Calu3 (cell line): ENCODE data around the gene FOXE3. TPM values are rescaled to one million over a fixed set of nuclear protein-coding genes. Genes with fewer than 3 reads are reported as not detected.

Experiments
- BruUV-seq: library from RNA; stranded (reverse); fragments of 400-500 nt; replicated peaks from 2 replicates; lab custom pipeline; 2021; lab: Mats Ljungman, UMichigan
- CTCF ChIA-PET: fragments of 300-600 bp; sonication (Branson Sonifier 250); formaldehyde crosslinking; loops from one replicate; lab custom pipeline; 2022; ENCODE audit warnings: antibody characterized with exemption; lab: Charles Lee
- DNase-seq: peaks from one replicate; pipeline ENCODE4 v3.0.0; 2022
- H3K27ac Mint-ChIP-seq: one replicate; pipeline ENCODE4 v1.8.0; 2022; ENCODE audit warnings: mixed read lengths; ENCODE audit not compliant: unreplicated experiment
- H3K27me3 Mint-ChIP-seq: one replicate; pipeline ENCODE4 v1.8.0; 2022; ENCODE audit warnings: mixed read lengths; ENCODE audit not compliant: unreplicated experiment
- H3K36me3 Mint-ChIP-seq: one replicate; pipeline ENCODE4 v1.8.0; 2022; ENCODE audit warnings: mild to moderate bottlenecking, moderate library complexity, mixed read lengths; ENCODE audit not compliant: insufficient read depth, unreplicated experiment
- H3K4me1 Mint-ChIP-seq: one replicate; pipeline ENCODE4 v1.8.0; 2022; ENCODE audit warnings: mild to moderate bottlenecking, low read depth, mixed read lengths; ENCODE audit not compliant: unreplicated experiment
- H3K4me3 Mint-ChIP-seq: one replicate; pipeline ENCODE4 v1.8.0; 2022; ENCODE audit warnings: mild to moderate bottlenecking, low read depth, moderate library complexity, mixed read lengths; ENCODE audit not compliant: unreplicated experiment
- H3K9me3 Mint-ChIP-seq: one replicate; pipeline ENCODE4 v1.8.0; 2022; ENCODE audit warnings: low read depth, mixed read lengths; ENCODE audit not compliant: unreplicated experiment
- CTCF ChIP-seq: fragments of 200-600 bp; IDR thresholded peaks from one replicate; pipeline ENCODE4 v1.8.0; 2022; ENCODE audit warnings: antibody characterized with exemption; ENCODE audit not compliant: unreplicated experiment
- intact Hi-C: fragments of 100-400 bp; cut with micrococcal nuclease; formaldehyde crosslinking; loops from one replicate; pipeline ENCODE4 v1.10.0; 2022; ENCODE audit not compliant: unreplicated experiment
- total RNA-seq: library from RNA; stranded (reverse); gene quantifications from 2 replicates; pipeline ENCODE4 v1.2.3, GENCODE V29; 2022

The FOXE3 gene
- total RNA-seq, 1 experiment from 2014 or later = not detected

GRCh38 chr1:47431534-47431933 lies 15.4 kb downstream of the FOXE3 start:
- Mint-ChIP-seq H3K4me3 (no peak overlapping the region), H3K4me1 (peaks cover 32% of the 10 kb centered on the region), H3K36me3 (peaks cover 8% of the 10 kb centered on the region), H3K27ac (no peak overlapping the region), H3K9me3 (no peaks in the 10 kb centered on the region), H3K27me3 (no peaks in the 10 kb centered on the region)
- intact Hi-C loops = no loop called here
- BruUV-seq = no TSS peak
- no peak for DNase-seq
- CTCF ChIA-PET = interaction anchor here (0.6 kb wide), 1 partner anchor 117 kb away, joined by 4 read pairs; no protein-coding TSS in a partner anchor
- no peak for TF ChIP-seq CTCF

- Mint-ChIP-seq H3K4me3 (no peak overlapping the region), H3K36me3 (peaks cover 11% of the 10 kb centered on the region), H3K27me3 (no peaks in the 10 kb centered on the region), H3K4me1 (peaks cover 29% of the 10 kb centered on the region), H3K9me3 (no peaks in the 10 kb centered on the region), H3K27ac (no peak overlapping the region)
- BruUV-seq = no TSS peak
- CTCF ChIA-PET = interaction anchor here (0.9 kb wide), 1 partner anchor 294 kb away, joined by 3 read pairs; no protein-coding TSS in a partner anchor
- intact Hi-C loops = no loop called here
- DNase-seq = no peak
- TF ChIP-seq CTCF = no peak
Observed at GRCh38 chr1:47432071-47433036, 16.3 kb downstream of the FOXE3 start.

- Mint-ChIP-seq H3K27ac (no peak overlapping the region), H3K9me3 (no peaks in the 10 kb centered on the region), H3K36me3 (peaks cover 16% of the 10 kb centered on the region), H3K4me1 (peaks cover 24% of the 10 kb centered on the region), H3K27me3 (no peaks in the 10 kb centered on the region), H3K4me3 (no peak overlapping the region)
- CTCF ChIA-PET = interaction anchor here (0.9 kb wide), 1 partner anchor 293 kb away, joined by 3 read pairs; no protein-coding TSS in a partner anchor
- TF ChIP-seq CTCF = no peak
- no peak for DNase-seq
- intact Hi-C loops = no loop called here
- no TSS peak for BruUV-seq
Observed at GRCh38 chr1:47433037-47433421, 16.9 kb downstream of the FOXE3 start.

- H3K9me3 Mint-ChIP-seq = no peaks in the 10 kb centered on the region
- DNase-seq = no peak
- no peak overlapping the region for H3K27ac Mint-ChIP-seq
- peaks cover 24% of the 10 kb centered on the region for H3K4me1 Mint-ChIP-seq
- intact Hi-C loops = no loop called here
- no TSS peak for BruUV-seq
- CTCF ChIA-PET = no interaction called here
- no peak for TF ChIP-seq CTCF
- peaks cover 16% of the 10 kb centered on the region for H3K36me3 Mint-ChIP-seq
- H3K27me3 Mint-ChIP-seq = no peaks in the 10 kb centered on the region
- no peak overlapping the region for H3K4me3 Mint-ChIP-seq
Observed at GRCh38 chr1:47433477-47434050, 17.5 kb downstream of the FOXE3 start.
